ENCODE measurements around the gene MIPEP.
"Not testable (repeated sequence)": the region's sequence is repeated elsewhere in the genome, so short reads cannot be mapped to it uniquely, and the experiment has no call there.

Gene MIPEP

GRCh38 chr13:23770428-23770827 is 118.8 kb downstream of the MIPEP start:
- DNase-seq = no peak

- no peak for DNase-seq
Observed at GRCh38 chr13:23769401-23769800, 119.8 kb downstream of the MIPEP start.

- no peak for DNase-seq
Observed at GRCh38 chr13:23767838-23768237, 121.4 kb downstream of the MIPEP start.

- DNase-seq = no peak
Observed at GRCh38 chr13:23766939-23767338, 122.3 kb downstream of the MIPEP start.

GRCh38 chr13:23766283-23766682 is 122.9 kb downstream of the MIPEP start:
- DNase-seq = no peak

- no peak for DNase-seq
Observed at GRCh38 chr13:23765531-23765930, 123.7 kb downstream of the MIPEP start.

GRCh38 chr13:23763318-23763717 is 125.9 kb downstream of the MIPEP start:
- no peak for DNase-seq

GRCh38 chr13:23761760-23762159 is 127.4 kb downstream of the MIPEP start:
- DNase-seq = not testable (repeated sequence)

GRCh38 chr13:23760000-23760399 is 129.2 kb downstream of the MIPEP start:
- DNase-seq = no peak

- DNase-seq = no peak
Observed at GRCh38 chr13:23758798-23759527, 130.2 kb downstream of the MIPEP start.

- DNase-seq = no peak
Observed at GRCh38 chr13:23754997-23755396, 134.2 kb downstream of the MIPEP start.

- no peak for DNase-seq
Observed at GRCh38 chr13:23754506-23754905, 134.7 kb downstream of the MIPEP start.

GRCh38 chr13:23753458-23753857 is 135.7 kb downstream of the MIPEP start:
- no peak for DNase-seq

GRCh38 chr13:23752111-23753001 is 136.8 kb downstream of the MIPEP start:
- DNase-seq = no peak

- no peak for DNase-seq
Observed at GRCh38 chr13:23751195-23751594, 138.0 kb downstream of the MIPEP start.

- DNase-seq = no peak
Observed at GRCh38 chr13:23750383-23751121, 138.6 kb downstream of the MIPEP start.

GRCh38 chr13:23749288-23749873 is 139.8 kb downstream of the MIPEP start:
- DNase-seq = no peak

GRCh38 chr13:23748109-23748990 is 140.8 kb downstream of the MIPEP start:
- DNase-seq = no peak

GRCh38 chr13:23746141-23746540 is 143.1 kb downstream of the MIPEP start:
- DNase-seq = not testable (repeated sequence)

- DNase-seq = no peak
Observed at GRCh38 chr13:23744315-23744714, 144.9 kb downstream of the MIPEP start.

- no peak for DNase-seq
Observed at GRCh38 chr13:23743278-23744076, 145.7 kb downstream of the MIPEP start.

Measured in NCI-H510A treated with DMSO at 0.1 percent for 48 hours (cell line).